ENCODE data around the gene CLDN9.

DNA sequence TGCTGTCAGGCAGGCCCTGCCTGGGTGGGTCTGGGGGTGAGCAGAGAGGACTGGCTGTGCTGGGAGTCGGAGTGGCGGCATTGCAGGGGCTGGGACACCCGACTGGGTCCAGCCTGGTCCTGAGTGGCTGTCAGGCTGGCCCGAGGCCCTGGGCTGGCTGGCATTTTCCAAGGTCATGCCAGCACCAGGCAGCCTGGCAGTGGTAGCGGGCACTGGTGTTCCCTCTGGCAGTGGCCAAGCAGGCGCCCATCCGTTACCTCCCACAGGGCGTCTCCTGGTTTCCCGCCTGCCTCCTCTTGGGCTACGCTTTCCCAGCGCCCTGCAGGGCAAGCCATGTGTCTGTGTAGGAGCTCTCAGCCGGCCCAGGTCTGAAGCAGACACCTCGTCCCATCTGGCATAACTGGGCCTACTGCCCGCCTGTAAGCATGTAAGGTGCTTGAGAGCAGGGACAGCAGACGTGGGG lies 26.8 kb upstream of the CLDN9 start:
- TF ChIP-seq SIN3A (IDR thresholded peaks at IDR 0.05; ENCODE audit: borderline replicate concordance, insufficient read depth, low read length) (no peak), POLR2AphosphoS5 (IDR thresholded peaks at IDR 0.05; ENCODE audit: low read depth, low read length) (no peak), FOXP2 (optimal IDR thresholded peaks at IDR 0.05; ENCODE audit: borderline replicate concordance, extremely low read depth, extremely low read length, insufficient read depth) (no peak)

Measured in PFSK-1 (cell line).